ENCODE data around the gene PPHLN1. TPM values are rescaled to one million over a fixed set of nuclear protein-coding genes. Genes with fewer than 3 reads are reported as not detected.

PPHLN1 gene
- total RNA-seq, 2 experiments from 2014 or later: 52.9 to 63.3 TPM

GRCh38 chr12:42426746-42427145 lies 100.8 kb downstream of the PPHLN1 start:
- CTCF ChIA-PET: no interaction called here
- Mint-ChIP-seq H3K4me1 (ENCODE audit: low read depth) (peaks cover 8% of the 10 kb centered on the region), H3K9me3 (no peaks in the 10 kb centered on the region), H3K4me3 (no peak overlapping the region), H3K27ac (no peak overlapping the region), H3K27me3 (ENCODE audit: low read depth) (no peaks in the 10 kb centered on the region), H3K36me3 (ENCODE audit: low read depth) (peaks cover 30% of the 10 kb centered on the region)
- peak; percentile 12 for DNase-seq
- intact Hi-C loops (cut with micrococcal nuclease): no loop called here

GRCh38 chr12:42428850-42429249 lies 102.9 kb downstream of the PPHLN1 start:
- intact Hi-C loops (cut with micrococcal nuclease): no loop called here
- Mint-ChIP-seq H3K9me3 (no peaks in the 10 kb centered on the region), H3K36me3 (ENCODE audit: low read depth) (peaks cover 43% of the 10 kb centered on the region), H3K4me3 (no peak overlapping the region), H3K4me1 (ENCODE audit: low read depth) (peaks cover 6% of the 10 kb centered on the region), H3K27me3 (ENCODE audit: low read depth) (no peaks in the 10 kb centered on the region), H3K27ac (no peak overlapping the region)
- no peak for DNase-seq
- CTCF ChIA-PET: no interaction called here

- Mint-ChIP-seq H3K9me3 (no peaks in the 10 kb centered on the region), H3K36me3 (ENCODE audit: low read depth) (peaks cover 42% of the 10 kb centered on the region), H3K27ac (no peak overlapping the region), H3K4me1 (ENCODE audit: low read depth) (no peaks in the 10 kb centered on the region), H3K4me3 (no peak overlapping the region), H3K27me3 (ENCODE audit: low read depth) (no peaks in the 10 kb centered on the region)
- DNase-seq: no peak
- CTCF ChIA-PET: no interaction called here
- intact Hi-C loops (cut with micrococcal nuclease): no loop called here
Observed at GRCh38 chr12:42432517-42433140, 106.7 kb downstream of the PPHLN1 start.

- CTCF ChIA-PET: no interaction called here
- Mint-ChIP-seq H3K36me3 (ENCODE audit: low read depth) (peaks cover 67% of the 10 kb centered on the region), H3K4me1 (ENCODE audit: low read depth) (no peaks in the 10 kb centered on the region), H3K27ac (no peak overlapping the region), H3K9me3 (peaks cover 9% of the 10 kb centered on the region), H3K4me3 (no peak overlapping the region), H3K27me3 (ENCODE audit: low read depth) (no peaks in the 10 kb centered on the region)
- intact Hi-C loops (cut with micrococcal nuclease): no loop called here
- no peak for DNase-seq
Observed at GRCh38 chr12:42440608-42441007, 114.6 kb downstream of the PPHLN1 start.

- H3K27me3 Mint-ChIP-seq (ENCODE audit: low read depth): no peaks in the 10 kb centered on the region
- H3K36me3 Mint-ChIP-seq (ENCODE audit: low read depth): peaks cover 68% of the 10 kb centered on the region
- no peak for DNase-seq
- H3K4me1 Mint-ChIP-seq (ENCODE audit: low read depth): no peaks in the 10 kb centered on the region
- peaks cover 9% of the 10 kb centered on the region for H3K9me3 Mint-ChIP-seq
- no peak overlapping the region for H3K27ac Mint-ChIP-seq
- intact Hi-C loops (cut with micrococcal nuclease): no loop called here
- H3K4me3 Mint-ChIP-seq: no peak overlapping the region
- CTCF ChIA-PET: no interaction called here
Observed at GRCh38 chr12:42442311-42442759, 116.4 kb downstream of the PPHLN1 start.

GRCh38 chr12:42442888-42443287 lies 116.9 kb downstream of the PPHLN1 start:
- intact Hi-C loops (cut with micrococcal nuclease): no loop called here
- DNase-seq: no peak
- H3K4me1 Mint-ChIP-seq (ENCODE audit: low read depth): no peaks in the 10 kb centered on the region
- H3K27me3 Mint-ChIP-seq (ENCODE audit: low read depth): no peaks in the 10 kb centered on the region
- no peak overlapping the region for H3K4me3 Mint-ChIP-seq
- CTCF ChIA-PET: no interaction called here
- peaks cover 9% of the 10 kb centered on the region for H3K9me3 Mint-ChIP-seq
- no peak overlapping the region for H3K27ac Mint-ChIP-seq
- peaks cover 68% of the 10 kb centered on the region for H3K36me3 Mint-ChIP-seq (ENCODE audit: low read depth)

GRCh38 chr12:42444192-42444943 lies 118.4 kb downstream of the PPHLN1 start:
- H3K4me1 Mint-ChIP-seq (ENCODE audit: low read depth): no peaks in the 10 kb centered on the region
- CTCF ChIA-PET: no interaction called here
- peaks cover 9% of the 10 kb centered on the region for H3K9me3 Mint-ChIP-seq
- DNase-seq: no peak
- peaks cover 71% of the 10 kb centered on the region for H3K36me3 Mint-ChIP-seq (ENCODE audit: low read depth)
- H3K4me3 Mint-ChIP-seq: no peak overlapping the region
- no peak overlapping the region for H3K27ac Mint-ChIP-seq
- no peaks in the 10 kb centered on the region for H3K27me3 Mint-ChIP-seq (ENCODE audit: low read depth)
- intact Hi-C loops (cut with micrococcal nuclease): no loop called here

GRCh38 chr12:42445891-42446290 lies 119.9 kb downstream of the PPHLN1 start:
- H3K4me1 Mint-ChIP-seq (ENCODE audit: low read depth): no peaks in the 10 kb centered on the region
- intact Hi-C loops (cut with micrococcal nuclease): no loop called here
- no peak for DNase-seq
- CTCF ChIA-PET: no interaction called here
- H3K9me3 Mint-ChIP-seq: peaks cover 8% of the 10 kb centered on the region
- no peak overlapping the region for H3K4me3 Mint-ChIP-seq
- H3K36me3 Mint-ChIP-seq (ENCODE audit: low read depth): peaks cover 68% of the 10 kb centered on the region
- H3K27ac Mint-ChIP-seq: no peak overlapping the region
- no peaks in the 10 kb centered on the region for H3K27me3 Mint-ChIP-seq (ENCODE audit: low read depth)

- Mint-ChIP-seq H3K27me3 (ENCODE audit: low read depth) (no peaks in the 10 kb centered on the region), H3K4me1 (ENCODE audit: low read depth) (no peaks in the 10 kb centered on the region), H3K36me3 (ENCODE audit: low read depth) (peaks cover 61% of the 10 kb centered on the region), H3K4me3 (no peak overlapping the region), H3K9me3 (peaks cover 4% of the 10 kb centered on the region), H3K27ac (no peak overlapping the region)
- intact Hi-C loops (cut with micrococcal nuclease): no loop called here
- CTCF ChIA-PET: no interaction called here
- no peak for DNase-seq
Observed at GRCh38 chr12:42446761-42447160, 120.8 kb downstream of the PPHLN1 start.

GRCh38 chr12:42447371-42447786 lies 121.4 kb downstream of the PPHLN1 start:
- peaks cover 4% of the 10 kb centered on the region for H3K9me3 Mint-ChIP-seq
- H3K4me1 Mint-ChIP-seq (ENCODE audit: low read depth): no peaks in the 10 kb centered on the region
- no peak overlapping the region for H3K4me3 Mint-ChIP-seq
- DNase-seq: no peak
- H3K27me3 Mint-ChIP-seq (ENCODE audit: low read depth): no peaks in the 10 kb centered on the region
- H3K36me3 Mint-ChIP-seq (ENCODE audit: low read depth): peaks cover 55% of the 10 kb centered on the region
- CTCF ChIA-PET: no interaction called here
- no peak overlapping the region for H3K27ac Mint-ChIP-seq
- intact Hi-C loops (cut with micrococcal nuclease): no loop called here

GRCh38 chr12:42448841-42449240 lies 122.9 kb downstream of the PPHLN1 start:
- no peak overlapping the region for H3K27ac Mint-ChIP-seq
- no peak overlapping the region for H3K4me3 Mint-ChIP-seq
- H3K9me3 Mint-ChIP-seq: no peaks in the 10 kb centered on the region
- CTCF ChIA-PET: no interaction called here
- H3K4me1 Mint-ChIP-seq (ENCODE audit: low read depth): no peaks in the 10 kb centered on the region
- no peaks in the 10 kb centered on the region for H3K27me3 Mint-ChIP-seq (ENCODE audit: low read depth)
- H3K36me3 Mint-ChIP-seq (ENCODE audit: low read depth): peaks cover 41% of the 10 kb centered on the region
- DNase-seq: no peak
- intact Hi-C loops (cut with micrococcal nuclease): no loop called here

GRCh38 chr12:42450248-42450647 lies 124.3 kb downstream of the PPHLN1 start:
- no peak overlapping the region for H3K27ac Mint-ChIP-seq
- peaks cover 28% of the 10 kb centered on the region for H3K36me3 Mint-ChIP-seq (ENCODE audit: low read depth)
- H3K4me3 Mint-ChIP-seq: no peak overlapping the region
- CTCF ChIA-PET: no interaction called here
- no peaks in the 10 kb centered on the region for H3K27me3 Mint-ChIP-seq (ENCODE audit: low read depth)
- intact Hi-C loops (cut with micrococcal nuclease): no loop called here
- DNase-seq: no peak
- no peaks in the 10 kb centered on the region for H3K9me3 Mint-ChIP-seq
- no peaks in the 10 kb centered on the region for H3K4me1 Mint-ChIP-seq (ENCODE audit: low read depth)

- CTCF ChIA-PET: interaction anchor here (0.7 kb wide), 1 partner anchor 378 kb away, joined by 3 read pairs; no protein-coding TSS in a partner anchor
- intact Hi-C loops (cut with micrococcal nuclease): no loop called here
- Mint-ChIP-seq H3K4me1 (ENCODE audit: low read depth) (no peaks in the 10 kb centered on the region), H3K27me3 (ENCODE audit: low read depth) (no peaks in the 10 kb centered on the region), H3K27ac (no peak overlapping the region), H3K9me3 (no peaks in the 10 kb centered on the region), H3K36me3 (ENCODE audit: low read depth) (no peaks in the 10 kb centered on the region), H3K4me3 (no peak overlapping the region)
- DNase-seq: no peak
Observed at GRCh38 chr12:42458575-42458974, 132.6 kb downstream of the PPHLN1 start.

All from activated naive CD4-positive, alpha-beta T cell treated with anti-CD3 and anti-CD28 coated beads for 36 hours (primary cell).